CD1c-positive myeloid dendritic cell (primary cell): Measurements from ENCODE around the gene VAV2.

ENCODE experiments used
- DNase-seq: peaks from one replicate; pipeline ENCODE4 v3.0.0-alpha.2; 2016; ENCODE audit errors: extremely low spot score

VAV2 gene

DNA sequence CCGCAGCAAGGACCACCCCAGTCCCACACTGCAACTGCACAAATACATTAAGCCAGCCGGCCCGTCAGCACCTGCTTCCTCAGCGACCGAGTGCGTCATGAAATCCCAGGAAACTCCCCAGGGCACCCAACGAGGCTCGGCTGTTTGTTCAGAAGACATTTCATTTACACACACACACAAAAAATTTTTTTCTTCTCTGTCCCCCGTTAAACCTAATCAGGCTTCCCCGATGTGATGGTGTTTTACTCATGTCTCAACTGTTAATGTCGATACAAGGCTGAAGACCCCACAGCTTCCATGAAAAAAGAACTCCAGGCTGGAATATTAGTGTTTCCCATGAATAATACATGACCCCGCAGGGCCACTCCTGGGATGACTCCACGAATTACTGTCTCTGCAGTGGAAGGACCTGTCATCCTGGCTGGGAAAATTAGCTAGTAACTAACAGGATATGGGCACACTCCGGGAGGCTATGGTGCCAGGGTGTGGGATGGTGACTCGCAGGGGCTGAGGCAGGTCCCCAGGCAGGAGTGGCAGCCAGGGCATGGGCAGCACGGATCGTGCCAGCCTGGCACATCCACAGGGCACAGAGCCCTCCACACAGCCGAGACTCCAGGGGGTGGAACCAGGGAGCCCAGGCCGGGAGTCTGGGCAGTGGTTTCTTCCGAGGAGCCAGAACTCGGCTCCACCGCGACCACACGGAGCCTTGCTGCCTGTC lies 102.4 kb downstream of the VAV2 start:
- DNase-seq = no peak

DNA sequence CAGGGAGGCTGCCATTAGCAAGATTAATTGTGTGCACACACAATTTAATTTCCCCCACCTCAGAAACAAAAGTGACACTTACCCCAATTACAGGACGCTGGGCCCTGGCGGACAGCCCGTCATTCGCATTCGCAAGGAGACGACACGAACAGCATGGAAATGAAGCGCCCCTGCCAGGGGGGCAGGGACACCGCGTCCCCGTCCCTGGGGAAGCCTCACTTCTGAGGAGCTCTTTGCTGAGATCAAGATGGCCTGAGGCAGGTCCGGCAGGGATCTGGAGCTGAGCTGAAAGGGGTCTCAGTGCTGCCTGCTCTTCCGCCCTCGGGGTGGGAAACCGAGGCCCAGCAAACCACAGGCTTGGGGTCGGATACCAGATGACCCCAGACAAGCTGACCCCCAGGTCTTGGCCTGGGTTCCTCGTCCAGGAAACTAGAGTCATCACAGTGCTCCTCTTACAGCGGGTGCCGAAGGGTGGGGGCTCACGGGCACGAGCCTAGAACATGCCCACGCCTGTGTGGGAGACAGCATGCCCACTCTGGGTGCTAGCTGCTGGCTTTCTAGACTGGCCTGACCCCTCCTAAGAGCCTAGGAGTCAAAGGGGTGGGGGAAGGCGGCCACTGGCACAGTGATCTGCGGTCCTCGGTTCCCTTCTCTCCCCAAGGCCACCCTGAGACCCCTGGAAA lies 103.2 kb downstream of the VAV2 start:
- no peak for DNase-seq

DNA sequence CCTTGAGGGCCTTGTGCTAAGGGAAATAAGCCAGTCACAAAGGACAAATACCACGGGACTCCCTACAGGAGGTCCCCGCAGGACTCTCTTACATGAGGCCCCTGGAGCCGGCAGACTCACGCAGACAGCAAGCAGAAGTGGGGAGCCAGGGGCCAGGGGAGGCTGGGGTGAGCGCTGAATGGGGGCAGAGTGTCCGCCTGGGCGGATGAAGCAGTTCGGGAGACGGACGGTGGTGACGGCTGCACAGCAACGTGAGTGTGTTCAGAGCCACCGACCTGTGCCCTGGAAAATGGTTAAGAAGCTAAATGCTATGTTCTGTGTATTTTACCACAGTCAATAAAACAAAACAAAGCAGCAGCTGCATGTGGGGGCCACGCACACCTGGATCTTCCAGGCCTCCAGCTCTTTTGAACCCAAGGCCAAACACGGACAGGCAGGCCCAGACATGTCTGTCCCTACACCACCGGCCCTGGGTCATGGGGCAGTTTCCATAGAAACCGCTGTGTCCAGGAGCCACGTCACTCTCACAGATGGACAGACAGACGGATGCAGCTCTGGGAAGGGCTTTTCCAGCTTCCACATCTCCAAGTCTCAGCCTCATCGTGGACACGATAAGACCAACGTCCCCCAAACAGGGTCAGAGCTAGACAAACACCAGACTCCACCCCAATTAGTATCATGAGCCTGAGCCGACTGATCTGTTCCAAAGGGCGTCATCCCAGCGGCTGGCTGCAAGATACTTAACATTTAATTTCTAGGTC lies 103.9 kb downstream of the VAV2 start:
- DNase-seq = no peak

DNA sequence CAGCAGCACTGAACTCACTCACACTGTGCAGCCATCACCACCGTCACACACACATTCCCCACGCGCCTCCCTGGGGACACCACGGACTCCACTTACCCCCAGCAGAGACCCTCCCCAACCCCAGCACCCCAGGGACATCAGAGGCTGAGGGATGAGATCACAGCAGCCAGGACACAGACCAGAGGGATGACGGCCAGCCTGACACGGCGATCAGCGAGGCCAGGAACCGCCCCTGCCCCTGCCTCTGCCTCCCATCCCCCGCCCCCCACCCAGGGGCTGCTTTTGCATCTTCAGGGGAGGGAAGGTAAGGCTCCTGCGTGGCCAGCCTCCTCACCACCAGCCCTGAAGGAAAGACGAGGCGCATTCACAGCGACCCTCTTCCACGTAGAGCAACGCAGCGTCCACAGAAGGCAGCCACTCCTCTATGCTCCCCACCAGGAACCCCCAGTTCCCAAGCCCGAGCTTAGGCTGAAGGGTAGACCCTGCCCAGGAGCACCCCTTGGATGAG lies 104.5 kb downstream of the VAV2 start:
- DNase-seq = no peak

DNA sequence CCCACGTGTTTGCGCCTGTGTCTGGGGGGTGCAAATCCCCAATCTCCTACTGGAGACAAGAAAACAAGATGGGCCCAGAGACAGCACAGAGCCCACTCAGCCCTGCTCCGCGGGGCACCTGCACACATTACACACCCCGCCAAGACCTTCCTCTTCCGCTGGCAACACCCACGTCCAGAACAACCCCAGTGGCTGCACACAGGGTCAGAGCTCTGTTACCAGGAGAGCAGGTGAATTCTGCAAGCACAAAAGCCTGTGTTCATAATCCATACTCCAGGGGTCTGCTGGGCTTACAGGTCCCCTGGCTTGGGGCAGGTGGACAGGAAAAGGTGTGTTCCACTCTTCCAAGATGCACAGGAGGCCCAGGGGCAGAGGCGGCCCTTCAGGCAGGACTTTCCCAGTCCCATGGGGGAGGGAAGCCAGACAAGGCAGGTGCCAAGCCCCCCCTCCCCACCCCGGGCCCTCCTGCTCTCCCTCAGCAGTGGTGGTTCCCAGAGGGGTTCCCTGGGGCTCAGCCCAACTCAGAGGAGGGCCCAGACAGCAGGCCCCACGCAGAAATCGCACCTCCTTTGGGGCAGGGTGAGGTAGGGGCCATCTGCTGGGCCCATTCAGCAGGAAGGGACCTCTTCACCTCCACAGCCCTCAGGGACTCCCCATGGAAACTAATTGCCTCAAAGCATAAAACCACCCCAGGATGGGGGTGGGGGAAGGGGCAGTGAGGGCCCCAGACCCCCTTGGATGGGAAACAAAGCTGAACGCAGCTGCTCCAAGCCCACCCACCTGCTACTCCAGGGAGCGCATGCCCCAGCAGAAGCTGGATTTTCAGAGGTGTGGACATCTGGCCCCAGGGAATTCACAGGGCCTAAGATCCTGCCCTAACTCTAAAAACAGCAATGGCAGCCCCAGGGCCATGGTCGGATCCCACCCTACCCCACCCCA lies 105.3 kb downstream of the VAV2 start:
- DNase-seq = no peak

DNA sequence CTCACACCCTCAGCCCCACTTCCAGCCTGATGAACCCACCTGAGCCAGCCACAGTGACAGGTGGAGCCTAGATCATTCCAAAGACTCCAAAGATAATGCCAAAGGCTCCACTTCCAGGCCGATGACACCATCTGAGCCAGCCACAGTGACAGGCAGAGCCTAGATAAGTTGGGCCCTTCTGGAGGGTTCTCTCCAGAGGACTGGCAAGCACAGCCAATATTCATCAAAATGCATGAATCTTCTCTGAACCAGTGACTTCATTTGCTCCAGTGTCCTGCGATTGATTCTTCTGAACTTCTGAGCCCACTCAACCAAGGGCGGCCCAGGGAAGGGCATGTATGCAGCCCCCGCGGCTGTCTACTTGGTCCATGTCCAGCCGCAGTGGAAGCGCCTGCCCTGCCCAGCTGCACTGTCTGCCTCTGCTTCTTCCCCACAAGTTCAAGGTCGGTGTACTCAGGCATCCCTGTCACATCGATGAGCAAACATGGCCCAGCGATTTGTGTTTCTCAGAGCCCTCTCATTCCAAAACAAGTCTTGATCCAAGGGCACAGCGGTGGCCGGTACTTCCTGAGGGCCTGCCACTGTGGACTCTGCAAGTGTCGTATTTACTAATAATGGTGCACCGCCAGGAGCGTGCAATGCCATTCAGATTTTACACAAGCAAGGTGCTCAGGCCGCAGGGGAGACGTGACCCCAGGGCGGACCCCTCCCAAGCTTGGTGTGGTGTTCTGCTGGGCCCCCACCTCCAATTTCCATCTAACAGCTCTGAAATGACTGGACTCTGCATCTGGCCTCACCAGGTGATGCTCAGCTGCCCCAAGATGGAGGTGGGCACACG lies 107.0 kb downstream of the VAV2 start:
- DNase-seq = no peak

DNA sequence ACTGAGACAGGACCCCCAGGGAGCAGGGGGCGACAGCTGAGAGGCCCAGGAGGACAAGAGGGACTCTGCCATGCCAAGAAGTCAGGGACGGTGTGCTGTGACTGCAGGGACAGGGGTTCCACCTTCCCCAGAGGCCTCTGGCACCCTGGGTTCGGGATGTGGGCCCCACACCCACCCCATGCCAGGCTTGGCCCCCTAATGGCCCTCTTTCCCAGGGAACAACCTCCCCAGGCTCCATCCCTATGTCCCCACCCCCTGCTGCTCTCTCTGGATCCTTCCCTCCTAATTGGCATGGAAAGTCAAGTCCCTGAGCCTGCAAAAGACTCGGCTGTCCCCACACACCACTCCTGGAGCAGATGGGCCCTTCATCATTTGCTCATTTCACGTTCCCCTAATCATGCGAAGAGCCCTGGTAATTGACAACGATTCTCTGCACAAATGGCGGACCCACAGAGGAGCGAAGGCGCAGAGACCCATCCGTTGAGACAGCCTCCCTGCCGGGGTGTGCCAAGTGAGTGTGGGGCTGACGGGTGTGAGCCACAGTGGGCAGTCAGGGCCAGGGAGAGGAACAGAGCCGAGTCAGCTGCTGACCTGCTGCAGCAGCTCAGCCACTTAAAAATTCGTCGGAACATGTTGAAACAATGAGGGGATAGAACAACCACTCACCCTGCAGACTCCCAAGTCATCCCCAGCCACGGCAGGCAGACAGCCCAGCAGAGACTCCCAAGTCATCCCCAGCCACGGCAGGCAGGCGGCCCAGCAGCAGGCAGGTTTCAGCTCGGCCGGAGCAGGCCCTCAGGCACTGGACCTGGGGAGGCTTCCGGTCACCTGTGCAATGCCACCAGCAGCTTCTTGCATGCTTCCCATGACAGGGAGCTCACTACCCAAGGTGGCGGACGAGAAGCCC lies 109.0 kb downstream of the VAV2 start:
- no peak for DNase-seq

DNA sequence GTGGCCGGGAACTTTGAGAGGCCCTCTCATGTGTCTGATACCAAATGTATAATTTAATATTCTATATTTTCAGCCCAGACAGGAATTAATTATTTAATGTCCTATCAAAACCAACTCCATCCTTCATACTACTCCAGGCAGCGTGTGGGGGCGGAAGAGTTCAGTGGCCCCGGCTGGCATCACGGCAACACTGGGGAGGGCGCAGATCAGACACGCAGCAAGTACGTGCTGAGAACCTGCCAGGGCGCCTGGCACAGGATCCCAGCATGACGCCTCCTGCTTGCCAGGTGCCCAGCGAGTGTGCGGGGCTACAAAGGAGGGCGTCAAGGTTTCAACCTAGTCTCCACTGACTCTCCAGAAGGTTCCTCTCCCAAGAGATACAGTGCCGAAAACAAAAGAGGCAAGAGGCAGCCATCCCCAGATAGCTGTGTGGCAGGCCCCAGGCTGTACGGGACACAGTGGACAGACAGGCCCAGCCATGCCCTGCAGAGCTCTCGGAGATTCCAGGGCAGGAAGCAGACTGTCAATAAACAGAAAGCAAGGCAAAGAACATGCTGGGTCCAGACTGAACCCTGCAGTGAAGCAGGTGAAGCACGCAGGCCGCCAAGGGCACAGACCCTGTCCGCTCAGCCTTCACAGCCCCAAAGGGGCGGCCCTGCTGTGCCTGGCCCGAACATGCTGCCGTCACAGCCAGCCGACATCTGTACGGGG lies 110.3 kb downstream of the VAV2 start:
- no peak for DNase-seq

DNA sequence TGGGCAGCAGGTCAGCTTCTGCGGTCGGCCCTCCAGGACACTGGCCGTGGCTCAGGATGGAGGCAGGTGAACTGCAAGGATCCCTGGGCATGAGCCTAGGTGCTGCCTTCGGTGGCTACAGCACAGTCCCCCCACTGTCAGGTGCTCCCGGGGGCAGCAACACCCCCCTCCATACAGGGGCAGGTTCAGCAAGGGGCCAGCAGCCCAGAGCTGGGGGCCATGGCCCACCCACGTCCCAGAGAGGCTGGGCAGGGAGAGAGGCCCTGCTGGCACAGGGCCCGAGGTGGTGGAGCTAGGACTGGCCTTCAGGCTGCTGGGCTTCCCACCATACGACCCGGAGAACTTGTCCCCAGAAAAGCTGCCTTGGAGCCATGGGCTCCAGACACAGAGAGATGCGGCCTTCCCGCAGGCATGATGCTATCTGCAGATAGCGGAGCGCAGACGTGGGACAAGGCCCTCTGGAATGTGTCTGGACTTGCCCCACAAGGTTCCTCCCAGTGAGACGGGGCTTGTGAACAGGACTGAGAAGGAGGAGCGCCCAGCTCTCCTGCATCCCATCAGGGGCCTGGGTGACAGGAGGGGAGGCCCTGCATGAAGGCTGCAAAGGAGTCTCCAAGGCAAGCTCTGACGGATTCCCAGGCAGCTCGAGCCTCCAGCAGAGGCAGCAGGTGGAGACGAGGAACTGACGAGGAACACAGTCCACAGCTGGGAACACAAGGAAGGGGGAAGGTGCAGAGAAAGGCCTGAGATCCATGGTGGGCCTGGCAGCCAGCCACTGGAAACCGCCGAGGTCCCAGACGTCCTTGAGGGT lies 111.1 kb downstream of the VAV2 start:
- DNase-seq = no peak

DNA sequence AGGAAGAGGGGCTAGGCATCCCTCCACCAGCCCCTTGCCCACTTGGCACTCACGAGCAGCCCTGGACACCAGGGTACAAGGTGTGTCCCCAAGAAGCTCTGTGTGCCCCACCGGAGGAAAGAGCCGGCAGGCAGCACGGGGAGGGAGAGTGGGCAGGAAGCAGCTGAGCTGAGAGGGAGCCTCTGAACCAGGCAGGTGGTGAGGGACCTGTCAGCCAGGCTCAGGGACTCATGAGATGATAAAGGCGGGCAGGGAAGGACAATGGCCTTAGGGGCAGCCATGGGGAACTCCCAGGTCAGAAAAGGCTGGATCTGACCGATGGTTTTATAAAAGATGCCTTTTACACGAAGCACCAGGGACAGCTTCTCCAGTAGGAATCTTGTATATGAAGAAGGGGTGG lies 112.0 kb downstream of the VAV2 start:
- no peak for DNase-seq

DNA sequence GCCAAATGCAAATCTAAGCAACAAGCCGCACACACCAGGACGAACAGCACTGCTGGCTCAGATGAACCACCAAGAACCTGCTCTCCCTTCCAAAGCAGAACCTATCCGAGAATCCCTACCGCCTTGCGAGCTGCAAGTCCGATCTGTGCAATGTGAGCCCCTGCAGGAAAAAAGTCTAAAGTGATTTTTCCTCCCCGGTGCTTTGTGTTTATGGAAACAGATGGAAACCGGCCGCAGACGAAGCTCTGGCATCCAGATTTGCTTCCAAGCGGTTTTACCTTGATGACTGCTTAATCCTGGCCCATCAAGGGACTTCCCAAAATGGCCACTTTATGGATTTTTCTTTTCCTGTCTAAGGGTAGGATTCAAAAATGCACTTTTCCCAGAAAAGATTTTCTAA lies 112.5 kb downstream of the VAV2 start:
- DNase-seq = no peak

DNA sequence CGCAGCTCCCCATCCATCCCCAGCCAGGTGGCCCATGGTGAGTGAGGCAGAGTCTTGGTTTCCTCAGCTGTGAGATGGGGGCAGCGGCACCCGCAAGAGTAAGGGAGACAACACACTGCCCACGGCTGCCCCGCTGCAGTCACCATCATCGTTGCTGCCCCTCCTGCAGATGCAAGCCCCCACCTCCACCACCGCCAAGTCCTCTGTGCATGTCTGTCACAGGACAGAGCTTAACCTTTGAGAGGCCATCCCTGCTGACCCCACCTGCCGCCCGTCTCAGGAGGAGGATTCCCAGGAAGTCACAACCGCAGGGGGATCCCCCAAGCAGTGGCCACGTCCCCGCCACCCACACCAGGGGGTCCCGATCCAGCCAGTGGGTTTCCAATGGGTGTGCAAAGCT lies 113.7 kb downstream of the VAV2 start:
- no peak for DNase-seq

DNA sequence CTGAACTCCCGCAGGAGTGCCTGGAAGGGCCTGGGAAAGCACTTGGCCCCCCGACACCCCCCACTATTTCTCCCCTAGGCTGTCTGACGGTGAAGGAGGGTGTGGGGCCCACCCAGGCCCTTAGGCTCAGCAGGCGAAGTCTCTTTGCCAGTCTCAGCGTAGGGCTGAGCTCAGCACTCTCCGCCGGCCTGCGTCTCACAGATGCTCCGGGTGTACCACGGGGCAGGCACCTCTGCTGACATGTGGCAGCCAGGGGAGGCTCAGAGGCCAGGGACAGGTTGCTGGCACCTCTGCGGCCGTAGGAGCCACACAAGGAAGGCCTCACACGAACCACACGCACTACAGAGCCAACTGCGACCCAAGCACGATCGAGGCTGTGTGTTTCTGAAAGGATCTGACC lies 114.2 kb downstream of the VAV2 start:
- no peak for DNase-seq

DNA sequence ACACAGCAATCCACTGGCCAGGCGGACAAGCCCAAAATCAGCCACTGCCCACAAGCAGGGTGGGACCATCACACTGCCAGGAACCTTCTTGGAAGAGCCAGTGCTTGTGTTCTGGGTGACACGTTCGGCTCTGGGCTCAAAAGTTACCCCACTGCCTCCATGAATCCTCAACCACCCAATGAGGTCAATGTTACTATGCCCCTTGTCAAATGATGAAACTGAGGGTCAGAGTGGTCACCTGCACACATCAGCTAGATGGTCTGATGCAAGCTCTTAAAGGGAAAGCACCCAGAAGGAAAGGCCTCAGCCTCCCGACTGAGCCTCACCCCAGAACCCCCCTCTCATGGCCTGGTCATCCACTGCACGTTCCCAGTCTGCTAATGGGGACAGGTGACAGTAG lies 114.8 kb downstream of the VAV2 start:
- DNase-seq = no peak

DNA sequence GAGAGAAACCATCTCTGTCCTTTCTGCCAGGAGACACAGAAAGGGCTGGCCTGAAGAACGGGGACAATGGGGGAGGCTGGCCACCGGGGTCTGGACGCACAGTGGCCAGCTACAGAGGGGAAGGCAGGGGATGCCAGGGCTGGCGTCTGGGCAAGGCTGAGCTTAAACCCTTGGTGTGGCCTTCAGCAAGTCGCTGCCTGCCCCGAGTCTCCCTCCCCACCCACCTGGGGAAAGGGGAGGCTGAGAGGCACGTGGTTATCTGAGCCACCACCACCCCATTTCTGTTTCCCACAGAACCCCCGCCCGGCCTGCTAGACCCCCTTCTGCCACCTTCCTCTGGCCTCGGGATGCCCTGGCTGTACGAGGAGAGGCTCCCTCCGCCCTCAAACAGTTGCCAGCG lies 115.3 kb downstream of the VAV2 start:
- DNase-seq = no peak

DNA sequence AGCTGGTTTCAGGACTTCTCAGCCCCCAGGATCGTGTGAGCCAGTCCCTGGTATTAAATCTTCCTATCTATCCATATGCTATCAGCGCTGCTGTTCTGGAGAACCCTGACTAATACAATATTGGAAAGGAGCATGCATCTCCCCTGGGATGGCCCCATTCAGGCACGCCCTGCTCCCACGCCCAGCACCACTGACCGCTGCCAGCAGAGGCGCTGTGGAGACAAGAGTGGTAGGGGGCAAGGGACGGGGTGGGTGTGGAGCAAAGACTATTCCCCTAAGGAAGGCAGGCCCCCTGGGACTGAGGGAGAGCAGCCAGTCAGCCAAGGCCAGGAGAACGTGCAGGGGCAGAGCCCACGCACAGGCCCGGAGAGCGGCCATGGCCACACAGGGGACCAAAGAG lies 116.0 kb downstream of the VAV2 start:
- no peak for DNase-seq

DNA sequence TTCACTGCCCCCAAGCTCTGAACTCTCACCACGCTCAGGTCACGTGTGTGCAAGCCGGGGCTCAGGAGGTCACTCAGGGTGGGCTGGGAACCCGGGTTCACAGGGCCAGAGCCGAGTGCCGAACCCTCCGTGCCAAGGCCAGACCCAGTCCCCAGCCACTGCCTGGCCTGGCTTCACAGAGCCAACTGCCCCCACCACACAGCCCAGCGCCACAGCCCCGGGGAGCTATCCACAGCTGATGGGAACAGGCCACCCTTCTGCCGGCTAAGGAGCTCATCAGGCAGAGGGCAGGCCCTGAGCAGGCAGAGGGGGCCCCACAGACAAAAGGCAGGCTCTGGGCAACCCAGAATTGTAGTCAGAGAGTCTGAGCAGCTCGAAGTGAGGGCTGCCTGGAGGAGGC lies 117.0 kb downstream of the VAV2 start:
- DNase-seq = no peak

DNA sequence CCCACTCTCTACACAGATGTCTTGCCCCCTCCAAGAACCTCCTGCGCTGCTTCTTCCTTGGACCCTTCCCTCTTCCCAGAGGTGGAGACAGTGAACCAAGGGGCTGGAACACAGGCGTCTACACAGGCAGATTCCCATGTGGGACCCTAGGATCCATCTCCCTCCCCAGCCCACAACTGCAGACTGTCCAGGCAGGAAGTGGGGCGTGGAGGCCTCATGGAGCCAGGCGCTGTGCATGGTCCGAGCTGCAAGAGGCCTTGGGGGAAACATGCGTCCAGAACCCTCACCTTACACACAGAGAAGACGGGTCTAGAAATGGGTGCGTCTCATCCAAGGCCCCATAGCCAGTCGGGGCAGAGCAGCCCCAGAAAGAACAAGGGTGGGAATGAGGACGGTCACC lies 117.5 kb downstream of the VAV2 start:
- DNase-seq = no peak
